WTC11 (cell line): ENCODE results near the gene PLP2.
A peak's percentile ranks its signal among the peaks of the same experiment; 100 is the strongest.

Experiments used
- FOXJ3 ChIP-seq: sonication (generic); formaldehyde crosslinking; IDR thresholded peaks from 2 replicates; pipeline ENCODE4 v1.9.0; 2021; ENCODE audit warnings: missing genetic modification reagents, mild to moderate bottlenecking, borderline replicate concordance
- FOXK1 ChIP-seq: sonication (generic); formaldehyde crosslinking; IDR thresholded peaks from 2 replicates; pipeline ENCODE4 v1.8.0; 2022; ENCODE audit warnings: mild to moderate bottlenecking, moderate library complexity, missing genetic modification reagents
- FOXP1 ChIP-seq: sonication (generic); formaldehyde crosslinking; IDR thresholded peaks from 2 replicates; pipeline ENCODE4 v1.8.0; 2022; ENCODE audit warnings: missing genetic modification reagents, mild to moderate bottlenecking, moderate library complexity, borderline replicate concordance
- GABPB1 ChIP-seq: sonication (generic); formaldehyde crosslinking; IDR thresholded peaks from 2 replicates; pipeline ENCODE4 v1.8.1; 2023; ENCODE audit warnings: mild to moderate bottlenecking, missing genetic modification reagents
- NR2C2 ChIP-seq: sonication (generic); formaldehyde crosslinking; IDR thresholded peaks from 2 replicates; pipeline ENCODE4 v1.8.0; 2022; ENCODE audit warnings: mild to moderate bottlenecking, missing genetic modification reagents
- SP1 ChIP-seq: sonication (generic); formaldehyde crosslinking; conservative IDR thresholded peaks from 2 replicates; pipeline ENCODE4 v1.8.1; 2022; ENCODE audit warnings: missing genetic modification reagents
- TEAD4 ChIP-seq: sonication (generic); formaldehyde crosslinking; IDR thresholded peaks from 2 replicates; pipeline ENCODE4 v1.8.0; 2022; ENCODE audit warnings: mild to moderate bottlenecking, missing genetic modification reagents
- TF ChIP-seq, protein P1 (sequence below): fragments of 200-600 bp; IDR thresholded peaks from 2 replicates; pipeline ENCODE4 v1.8.0; 2022; ENCODE audit warnings: antibody characterized with exemption
- TF ChIP-seq, protein P2 (sequence below): sonication (generic); formaldehyde crosslinking; IDR thresholded peaks from 2 replicates; pipeline ENCODE4 v1.8.0; 2023; ENCODE audit warnings: missing genetic modification reagents
- TF ChIP-seq, protein P3 (sequence below): sonication (generic); formaldehyde crosslinking; IDR thresholded peaks from 2 replicates; pipeline ENCODE4 v1.8.1; 2022; ENCODE audit warnings: low read depth, mild to moderate bottlenecking, moderate library complexity, missing genetic modification reagents, borderline replicate concordance
- TF ChIP-seq, protein P4 (sequence below): sonication (generic); formaldehyde crosslinking; IDR thresholded peaks from 2 replicates; pipeline ENCODE4 v1.8.1; 2022; ENCODE audit warnings: low read depth, missing genetic modification reagents, borderline replicate concordance
- TF ChIP-seq, protein P5 (sequence below): sonication (generic); formaldehyde crosslinking; conservative IDR thresholded peaks from 2 replicates; pipeline ENCODE4 v1.8.1; 2022; ENCODE audit warnings: mild to moderate bottlenecking, missing genetic modification reagents
- TF ChIP-seq, protein P6 (sequence below): fragments of 250-450 bp; sonication (Bioruptor Pico); conservative IDR thresholded peaks from 2 replicates; pipeline ENCODE4 v1.9.0; 2021; ENCODE audit warnings: mild to moderate bottlenecking

DNA sequence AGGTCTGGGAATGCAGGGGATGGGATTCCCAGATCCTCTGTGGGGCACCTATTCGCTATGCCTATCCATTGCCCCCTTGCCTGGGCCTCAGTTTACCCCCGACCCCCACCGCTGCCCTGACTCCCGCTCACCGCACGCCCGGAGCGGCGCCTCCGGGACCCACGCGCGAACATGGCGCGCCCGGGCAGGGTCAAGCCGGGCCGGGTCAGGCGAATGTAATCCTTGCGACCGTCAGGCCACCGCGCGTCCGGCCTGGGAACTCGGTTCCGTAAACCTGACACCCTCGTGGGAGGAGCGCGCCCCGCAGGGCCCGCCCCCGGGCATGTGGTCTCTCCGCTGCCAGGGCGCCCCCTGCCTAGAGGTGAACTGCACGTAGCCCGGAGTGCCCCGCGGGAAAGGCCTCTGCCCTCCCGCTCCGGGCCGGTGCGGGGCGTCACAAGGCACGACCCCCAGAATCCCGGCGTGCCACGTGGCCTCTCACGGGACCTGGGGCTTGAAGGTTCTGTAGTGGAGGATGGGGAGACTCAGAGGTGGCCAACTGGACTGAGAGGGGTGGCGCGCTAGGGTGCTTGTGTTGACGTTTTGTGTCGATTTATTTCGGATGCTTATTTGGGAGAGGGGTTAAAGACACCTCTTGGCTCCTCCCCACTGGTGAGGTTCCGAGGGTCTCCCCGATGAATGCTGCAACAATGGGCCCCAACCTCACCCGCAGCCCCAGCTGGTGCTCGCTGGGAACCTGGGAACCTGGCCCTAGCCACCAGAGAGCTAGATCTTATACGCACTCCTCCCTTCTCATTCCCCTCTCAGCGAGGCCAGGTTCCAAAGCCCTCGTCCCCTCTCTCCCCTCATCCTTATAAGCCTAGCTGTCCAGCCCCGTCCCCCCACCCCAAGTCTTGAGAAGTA, 14.7 kb downstream of the PLP2 start, which contains the start of gene PRICKLE3:
- TF ChIP-seq, protein P1, sequence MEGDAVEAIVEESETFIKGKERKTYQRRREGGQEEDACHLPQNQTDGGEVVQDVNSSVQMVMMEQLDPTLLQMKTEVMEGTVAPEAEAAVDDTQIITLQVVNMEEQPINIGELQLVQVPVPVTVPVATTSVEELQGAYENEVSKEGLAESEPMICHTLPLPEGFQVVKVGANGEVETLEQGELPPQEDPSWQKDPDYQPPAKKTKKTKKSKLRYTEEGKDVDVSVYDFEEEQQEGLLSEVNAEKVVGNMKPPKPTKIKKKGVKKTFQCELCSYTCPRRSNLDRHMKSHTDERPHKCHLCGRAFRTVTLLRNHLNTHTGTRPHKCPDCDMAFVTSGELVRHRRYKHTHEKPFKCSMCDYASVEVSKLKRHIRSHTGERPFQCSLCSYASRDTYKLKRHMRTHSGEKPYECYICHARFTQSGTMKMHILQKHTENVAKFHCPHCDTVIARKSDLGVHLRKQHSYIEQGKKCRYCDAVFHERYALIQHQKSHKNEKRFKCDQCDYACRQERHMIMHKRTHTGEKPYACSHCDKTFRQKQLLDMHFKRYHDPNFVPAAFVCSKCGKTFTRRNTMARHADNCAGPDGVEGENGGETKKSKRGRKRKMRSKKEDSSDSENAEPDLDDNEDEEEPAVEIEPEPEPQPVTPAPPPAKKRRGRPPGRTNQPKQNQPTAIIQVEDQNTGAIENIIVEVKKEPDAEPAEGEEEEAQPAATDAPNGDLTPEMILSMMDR, result no peak
- TF ChIP-seq SP1 (CRISPR knock-in tag) (peak; percentile 82), NR2C2 (CRISPR knock-in tag) (no peak), FOXJ3 (CRISPR knock-in tag) (no peak), FOXK1 (CRISPR knock-in tag) (peak; percentile 61), GABPB1 (CRISPR knock-in tag) (no peak), TEAD4 (CRISPR knock-in tag) (no peak), FOXP1 (peak; percentile 75; the same call in 1 of the 2 replicates)
- TF ChIP-seq, protein P2, sequence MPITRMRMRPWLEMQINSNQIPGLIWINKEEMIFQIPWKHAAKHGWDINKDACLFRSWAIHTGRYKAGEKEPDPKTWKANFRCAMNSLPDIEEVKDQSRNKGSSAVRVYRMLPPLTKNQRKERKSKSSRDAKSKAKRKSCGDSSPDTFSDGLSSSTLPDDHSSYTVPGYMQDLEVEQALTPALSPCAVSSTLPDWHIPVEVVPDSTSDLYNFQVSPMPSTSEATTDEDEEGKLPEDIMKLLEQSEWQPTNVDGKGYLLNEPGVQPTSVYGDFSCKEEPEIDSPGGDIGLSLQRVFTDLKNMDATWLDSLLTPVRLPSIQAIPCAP, result no peak
- TF ChIP-seq, protein P3, sequence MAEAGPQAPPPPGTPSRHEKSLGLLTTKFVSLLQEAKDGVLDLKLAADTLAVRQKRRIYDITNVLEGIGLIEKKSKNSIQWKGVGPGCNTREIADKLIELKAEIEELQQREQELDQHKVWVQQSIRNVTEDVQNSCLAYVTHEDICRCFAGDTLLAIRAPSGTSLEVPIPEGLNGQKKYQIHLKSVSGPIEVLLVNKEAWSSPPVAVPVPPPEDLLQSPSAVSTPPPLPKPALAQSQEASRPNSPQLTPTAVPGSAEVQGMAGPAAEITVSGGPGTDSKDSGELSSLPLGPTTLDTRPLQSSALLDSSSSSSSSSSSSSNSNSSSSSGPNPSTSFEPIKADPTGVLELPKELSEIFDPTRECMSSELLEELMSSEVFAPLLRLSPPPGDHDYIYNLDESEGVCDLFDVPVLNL (CRISPR knock-in tag), result no peak
- TF ChIP-seq, protein P4, sequence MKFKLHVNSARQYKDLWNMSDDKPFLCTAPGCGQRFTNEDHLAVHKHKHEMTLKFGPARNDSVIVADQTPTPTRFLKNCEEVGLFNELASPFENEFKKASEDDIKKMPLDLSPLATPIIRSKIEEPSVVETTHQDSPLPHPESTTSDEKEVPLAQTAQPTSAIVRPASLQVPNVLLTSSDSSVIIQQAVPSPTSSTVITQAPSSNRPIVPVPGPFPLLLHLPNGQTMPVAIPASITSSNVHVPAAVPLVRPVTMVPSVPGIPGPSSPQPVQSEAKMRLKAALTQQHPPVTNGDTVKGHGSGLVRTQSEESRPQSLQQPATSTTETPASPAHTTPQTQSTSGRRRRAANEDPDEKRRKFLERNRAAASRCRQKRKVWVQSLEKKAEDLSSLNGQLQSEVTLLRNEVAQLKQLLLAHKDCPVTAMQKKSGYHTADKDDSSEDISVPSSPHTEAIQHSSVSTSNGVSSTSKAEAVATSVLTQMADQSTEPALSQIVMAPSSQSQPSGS (CRISPR knock-in tag), result no peak
- TF ChIP-seq, protein P5, sequence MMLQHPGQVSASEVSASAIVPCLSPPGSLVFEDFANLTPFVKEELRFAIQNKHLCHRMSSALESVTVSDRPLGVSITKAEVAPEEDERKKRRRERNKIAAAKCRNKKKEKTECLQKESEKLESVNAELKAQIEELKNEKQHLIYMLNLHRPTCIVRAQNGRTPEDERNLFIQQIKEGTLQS (CRISPR knock-in tag), result no peak
- TF ChIP-seq, protein P6, sequence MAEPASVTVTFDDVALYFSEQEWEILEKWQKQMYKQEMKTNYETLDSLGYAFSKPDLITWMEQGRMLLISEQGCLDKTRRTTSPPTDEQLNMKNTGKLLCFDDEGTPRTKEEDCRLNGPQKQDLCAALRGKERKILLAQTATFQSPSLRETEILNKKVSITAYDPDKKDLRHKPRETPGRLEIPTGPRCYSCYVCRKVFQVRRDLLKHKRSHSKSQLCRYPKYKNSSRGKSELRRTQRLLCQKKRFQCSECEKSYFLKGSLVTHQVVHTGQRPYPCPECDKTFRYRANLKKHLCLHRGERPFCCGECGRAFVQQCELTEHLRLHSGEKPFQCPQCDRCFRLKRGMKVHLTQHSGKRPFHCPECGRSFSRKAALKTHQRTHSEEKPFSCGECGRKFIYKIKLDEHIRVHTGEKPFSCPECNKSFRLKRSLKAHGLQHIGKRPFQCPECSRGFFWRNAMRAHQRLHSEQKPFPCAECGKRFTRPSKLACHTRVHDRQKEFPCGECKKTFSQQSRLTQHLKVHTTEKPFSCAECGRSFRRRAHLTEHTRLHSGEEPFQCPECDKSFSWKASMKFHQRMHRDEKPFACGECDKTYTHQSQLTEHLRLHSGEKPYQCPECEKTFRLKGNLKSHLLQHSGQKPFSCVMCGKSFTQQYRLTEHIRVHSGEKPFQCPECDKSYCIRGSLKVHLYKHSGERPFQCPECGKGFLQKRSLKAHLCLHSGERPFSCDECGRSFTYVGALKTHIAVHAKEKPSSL, result no peak
